Measurements from ENCODE around the gene CCDC148.

GRCh38 chr2:158392687-158393086 is 63.9 kb downstream of the CCDC148 start:
- TF ChIP-seq CTCF (conservative IDR thresholded peaks at IDR 0.05; ENCODE audit: low read depth in 2 of 2): no peak
- TF ChIP-seq, protein P1, sequence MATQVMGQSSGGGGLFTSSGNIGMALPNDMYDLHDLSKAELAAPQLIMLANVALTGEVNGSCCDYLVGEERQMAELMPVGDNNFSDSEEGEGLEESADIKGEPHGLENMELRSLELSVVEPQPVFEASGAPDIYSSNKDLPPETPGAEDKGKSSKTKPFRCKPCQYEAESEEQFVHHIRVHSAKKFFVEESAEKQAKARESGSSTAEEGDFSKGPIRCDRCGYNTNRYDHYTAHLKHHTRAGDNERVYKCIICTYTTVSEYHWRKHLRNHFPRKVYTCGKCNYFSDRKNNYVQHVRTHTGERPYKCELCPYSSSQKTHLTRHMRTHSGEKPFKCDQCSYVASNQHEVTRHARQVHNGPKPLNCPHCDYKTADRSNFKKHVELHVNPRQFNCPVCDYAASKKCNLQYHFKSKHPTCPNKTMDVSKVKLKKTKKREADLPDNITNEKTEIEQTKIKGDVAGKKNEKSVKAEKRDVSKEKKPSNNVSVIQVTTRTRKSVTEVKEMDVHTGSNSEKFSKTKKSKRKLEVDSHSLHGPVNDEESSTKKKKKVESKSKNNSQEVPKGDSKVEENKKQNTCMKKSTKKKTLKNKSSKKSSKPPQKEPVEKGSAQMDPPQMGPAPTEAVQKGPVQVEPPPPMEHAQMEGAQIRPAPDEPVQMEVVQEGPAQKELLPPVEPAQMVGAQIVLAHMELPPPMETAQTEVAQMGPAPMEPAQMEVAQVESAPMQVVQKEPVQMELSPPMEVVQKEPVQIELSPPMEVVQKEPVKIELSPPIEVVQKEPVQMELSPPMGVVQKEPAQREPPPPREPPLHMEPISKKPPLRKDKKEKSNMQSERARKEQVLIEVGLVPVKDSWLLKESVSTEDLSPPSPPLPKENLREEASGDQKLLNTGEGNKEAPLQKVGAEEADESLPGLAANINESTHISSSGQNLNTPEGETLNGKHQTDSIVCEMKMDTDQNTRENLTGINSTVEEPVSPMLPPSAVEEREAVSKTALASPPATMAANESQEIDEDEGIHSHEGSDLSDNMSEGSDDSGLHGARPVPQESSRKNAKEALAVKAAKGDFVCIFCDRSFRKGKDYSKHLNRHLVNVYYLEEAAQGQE (IDR thresholded peaks at IDR 0.05; ENCODE audit: unreplicated experiment): no peak
- TF ChIP-seq CREB1 (CRISPR knock-in tag; IDR thresholded peaks at IDR 0.05; ENCODE audit: low read depth): no peak
- TF ChIP-seq POLR2AphosphoS5 (IDR thresholded peaks at IDR 0.05; ENCODE audit: low read depth): no peak
- no peak for TF ChIP-seq EZH2 (IDR thresholded peaks at IDR 0.05; ENCODE audit: low read depth, unreplicated experiment)
- TF ChIP-seq, protein P2, sequence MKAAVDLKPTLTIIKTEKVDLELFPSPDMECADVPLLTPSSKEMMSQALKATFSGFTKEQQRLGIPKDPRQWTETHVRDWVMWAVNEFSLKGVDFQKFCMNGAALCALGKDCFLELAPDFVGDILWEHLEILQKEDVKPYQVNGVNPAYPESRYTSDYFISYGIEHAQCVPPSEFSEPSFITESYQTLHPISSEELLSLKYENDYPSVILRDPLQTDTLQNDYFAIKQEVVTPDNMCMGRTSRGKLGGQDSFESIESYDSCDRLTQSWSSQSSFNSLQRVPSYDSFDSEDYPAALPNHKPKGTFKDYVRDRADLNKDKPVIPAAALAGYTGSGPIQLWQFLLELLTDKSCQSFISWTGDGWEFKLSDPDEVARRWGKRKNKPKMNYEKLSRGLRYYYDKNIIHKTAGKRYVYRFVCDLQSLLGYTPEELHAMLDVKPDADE (IDR thresholded peaks at IDR 0.05): no peak
- no peak for TF ChIP-seq JUNB (IDR thresholded peaks at IDR 0.05; ENCODE audit: unreplicated experiment)
- TF ChIP-seq ZNF331 (CRISPR knock-in tag; IDR thresholded peaks at IDR 0.05; ENCODE audit: low read depth): no peak

Data from GM23338 (cell line).